GM18505 (cell line): ENCODE measurements around the gene JPT1.

ENCODE experiments used
- ATAC-seq: cut with Tn5 transposase; IDR thresholded peaks from one replicate; pipeline ENCODE4 v1.9.1; 2021; ENCODE audit not compliant: unreplicated experiment
- POLR2A ChIP-seq: IDR thresholded peaks from 4 replicates; pipeline ENCODE4 v1.6.1; 2011; ENCODE audit warnings: borderline replicate concordance; ENCODE audit not compliant: insufficient read depth, insufficient read length; ENCODE audit errors: extremely low read depth

JPT1 gene, protein sequence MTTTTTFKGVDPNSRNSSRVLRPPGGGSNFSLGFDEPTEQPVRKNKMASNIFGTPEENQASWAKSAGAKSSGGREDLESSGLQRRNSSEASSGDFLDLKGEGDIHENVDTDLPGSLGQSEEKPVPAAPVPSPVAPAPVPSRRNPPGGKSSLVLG

DNA sequence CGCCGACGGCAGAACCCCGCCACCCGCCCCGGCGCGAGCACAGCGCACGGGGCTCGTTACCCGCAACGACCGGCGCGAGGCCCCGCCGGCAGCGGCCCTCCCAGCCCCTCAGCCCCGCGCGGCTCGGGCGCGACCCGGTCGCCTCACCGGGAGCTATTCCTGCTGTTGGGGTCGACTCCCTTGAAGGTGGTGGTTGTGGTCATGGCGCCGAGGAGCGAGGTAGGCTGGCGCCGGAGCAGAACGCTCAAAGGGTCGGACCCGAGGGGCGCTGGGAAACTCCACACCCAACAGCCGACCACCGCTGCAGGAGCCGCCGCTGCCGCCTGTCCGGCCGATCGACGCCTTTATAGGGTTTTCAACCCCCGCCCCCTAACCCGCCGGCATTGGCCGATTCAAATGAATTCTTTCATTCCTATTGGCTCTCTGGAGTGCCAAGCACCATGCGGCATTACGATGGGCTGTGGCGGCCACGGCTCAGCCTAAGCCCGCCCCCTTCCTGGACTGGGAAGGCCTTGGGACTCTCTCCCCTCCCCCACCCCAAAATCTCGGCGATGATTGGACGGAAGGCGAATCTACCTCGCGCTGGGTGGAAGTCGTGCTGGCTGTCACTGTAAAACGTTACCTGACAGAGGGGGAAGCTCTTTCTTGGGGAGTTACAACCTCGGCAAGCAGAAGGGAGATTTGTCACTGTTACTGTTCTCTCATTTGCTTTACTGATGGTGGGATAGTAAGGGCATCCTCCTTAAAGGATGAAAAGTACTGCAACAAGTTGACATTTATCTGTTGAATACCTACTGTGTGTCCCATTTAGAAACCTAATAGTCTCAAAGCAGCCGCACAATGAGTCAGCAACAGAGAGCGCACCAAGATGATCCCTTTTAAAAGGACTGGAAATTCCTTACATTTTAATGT, at the start of gene JPT1:
TSS of gene JPT1 (minus strand) at position 318 of the 912 bp plus-strand sequence. CDS start at position 203, 115 bp downstream.
- TF ChIP-seq POLR2A = peak; percentile 100
- peak; percentile 94 for ATAC-seq

DNA sequence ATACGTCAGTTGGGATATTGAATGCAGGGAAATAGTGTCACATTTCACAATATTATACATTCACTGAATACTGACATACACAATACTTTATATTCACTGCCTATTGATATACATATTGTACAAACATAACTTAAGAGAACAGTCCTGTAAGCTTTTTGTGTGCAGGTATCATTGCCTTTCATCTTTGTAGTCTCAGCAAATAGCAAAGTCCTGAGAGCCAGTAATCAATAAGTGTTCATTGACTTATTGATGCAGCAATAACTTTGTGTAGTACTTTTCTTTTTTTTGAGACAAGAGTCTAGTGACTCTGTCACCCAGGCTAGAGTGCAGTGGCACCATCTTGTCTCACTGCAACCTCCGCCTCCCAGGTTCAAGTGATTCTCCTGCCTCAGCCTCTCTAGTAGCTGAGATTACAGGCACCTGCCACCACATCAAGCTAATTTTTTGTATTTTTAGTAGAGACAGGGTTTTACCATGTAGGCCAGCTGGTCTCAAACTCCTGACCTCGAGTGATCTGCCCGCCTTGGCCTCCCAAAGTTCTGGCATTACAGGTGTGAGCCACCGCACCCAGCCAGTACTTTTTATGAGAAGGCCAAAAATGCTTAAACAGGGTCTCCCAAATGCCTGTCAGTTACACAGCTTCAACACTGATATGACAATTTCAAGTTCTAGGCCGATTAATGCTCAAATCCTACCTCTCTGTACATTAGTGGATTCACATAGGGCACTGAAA, 45.7 kb upstream of the JPT1 start:
- no peak for TF ChIP-seq POLR2A
- no peak for ATAC-seq

DNA sequence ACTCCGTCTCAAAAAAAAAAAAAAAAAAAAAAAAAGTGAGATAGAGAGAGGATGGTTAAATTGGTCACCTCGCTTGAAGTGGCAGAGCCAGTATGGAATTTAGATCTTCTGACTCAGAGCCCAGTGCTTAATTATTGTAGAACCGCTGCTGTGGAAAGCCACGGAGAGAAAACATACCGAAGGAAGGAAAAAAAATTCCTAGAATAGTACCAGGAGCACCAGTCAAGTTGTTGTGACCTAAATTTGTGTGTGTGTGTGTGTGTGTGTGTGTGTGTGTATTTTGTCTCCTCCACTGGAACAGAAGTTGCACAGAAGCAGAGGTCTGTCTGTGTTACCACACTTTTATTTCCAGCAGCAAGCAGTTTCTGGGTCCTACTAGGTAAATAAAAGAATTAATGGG, 40.6 kb upstream of the JPT1 start:
- no peak for TF ChIP-seq POLR2A
- ATAC-seq = no peak

DNA sequence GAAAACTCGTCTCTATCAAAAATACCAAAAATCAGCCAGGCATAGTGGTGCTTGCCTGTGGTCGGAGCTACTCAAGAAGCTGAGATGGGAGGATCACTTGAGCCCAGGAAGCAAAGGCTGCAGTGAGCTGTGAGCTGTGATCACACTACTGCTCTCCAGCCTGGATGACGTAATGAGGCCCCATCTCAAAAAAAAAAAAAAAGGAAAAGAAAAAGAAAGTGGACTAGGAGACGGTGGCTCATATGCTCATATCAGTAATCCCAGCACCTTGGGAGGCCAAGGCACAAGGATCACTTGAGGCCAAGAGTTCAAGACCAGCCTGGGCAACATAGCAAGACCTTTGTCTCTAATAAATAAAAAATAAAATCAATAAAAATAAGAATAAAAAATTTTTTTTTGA, 37.3 kb upstream of the JPT1 start:
- TF ChIP-seq POLR2A = no peak
- ATAC-seq = no peak

DNA sequence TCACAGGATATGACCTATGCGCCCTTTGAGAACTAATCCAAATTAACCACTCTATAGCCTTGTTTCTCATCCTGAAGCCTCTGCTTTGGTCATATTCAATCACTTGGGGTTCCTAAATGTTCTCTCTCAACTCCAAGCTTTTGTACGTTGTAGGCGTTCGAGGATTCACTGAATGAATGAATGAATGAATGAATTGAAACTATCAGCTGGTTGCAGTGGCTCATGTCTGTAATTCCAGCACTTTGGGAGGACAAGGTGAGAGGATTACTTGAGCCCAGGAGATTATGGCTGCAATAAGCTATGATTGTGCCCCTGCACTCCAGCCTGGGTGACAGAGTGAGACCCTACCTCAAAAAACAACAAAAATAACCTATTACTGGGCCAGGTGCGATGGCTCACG, 34.3 kb upstream of the JPT1 start:
- TF ChIP-seq POLR2A = no peak
- ATAC-seq = no peak

DNA sequence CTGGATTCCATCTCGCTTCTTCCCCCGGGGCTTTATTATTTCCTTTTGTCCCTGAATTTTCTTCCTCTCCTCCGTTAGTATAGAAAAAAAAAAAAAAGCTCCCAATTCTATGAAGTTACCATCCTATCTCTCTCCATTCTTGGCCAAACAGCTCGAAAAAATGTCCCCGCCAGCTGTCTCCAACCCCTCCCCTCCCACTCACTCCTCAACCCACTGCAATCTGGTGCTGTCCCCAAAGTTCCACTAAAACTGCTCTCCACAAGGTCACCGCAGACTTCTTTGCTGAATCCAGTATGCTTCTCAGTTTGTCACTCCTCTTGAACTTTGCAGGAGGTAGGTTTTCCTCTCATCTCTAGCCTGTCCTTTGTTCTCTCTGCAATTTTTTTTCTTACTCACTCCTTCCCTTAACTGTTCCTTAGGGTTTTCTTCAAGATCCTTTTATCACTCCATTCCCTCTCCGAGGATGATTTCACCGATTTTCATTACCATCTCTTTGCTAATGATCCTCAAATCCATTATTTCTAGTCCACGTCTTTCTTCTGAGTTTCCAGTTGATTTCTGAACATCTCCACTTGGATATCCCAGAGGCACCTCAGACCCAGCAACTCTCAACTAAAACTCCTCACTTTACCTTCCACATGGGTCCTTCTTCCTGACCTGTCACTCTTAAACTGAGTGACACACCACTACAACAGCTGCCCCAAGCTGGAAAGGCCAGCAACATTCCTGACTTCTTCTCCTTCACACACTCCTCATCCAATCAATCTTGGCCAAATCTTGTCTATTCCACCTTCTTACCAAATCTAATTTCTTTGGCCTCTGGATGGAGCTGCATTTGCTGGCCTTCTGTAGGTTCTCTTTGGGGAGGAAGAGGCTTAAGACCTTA, 29.9 kb upstream of the JPT1 start:
- ATAC-seq = no peak
- TF ChIP-seq POLR2A = no peak

DNA sequence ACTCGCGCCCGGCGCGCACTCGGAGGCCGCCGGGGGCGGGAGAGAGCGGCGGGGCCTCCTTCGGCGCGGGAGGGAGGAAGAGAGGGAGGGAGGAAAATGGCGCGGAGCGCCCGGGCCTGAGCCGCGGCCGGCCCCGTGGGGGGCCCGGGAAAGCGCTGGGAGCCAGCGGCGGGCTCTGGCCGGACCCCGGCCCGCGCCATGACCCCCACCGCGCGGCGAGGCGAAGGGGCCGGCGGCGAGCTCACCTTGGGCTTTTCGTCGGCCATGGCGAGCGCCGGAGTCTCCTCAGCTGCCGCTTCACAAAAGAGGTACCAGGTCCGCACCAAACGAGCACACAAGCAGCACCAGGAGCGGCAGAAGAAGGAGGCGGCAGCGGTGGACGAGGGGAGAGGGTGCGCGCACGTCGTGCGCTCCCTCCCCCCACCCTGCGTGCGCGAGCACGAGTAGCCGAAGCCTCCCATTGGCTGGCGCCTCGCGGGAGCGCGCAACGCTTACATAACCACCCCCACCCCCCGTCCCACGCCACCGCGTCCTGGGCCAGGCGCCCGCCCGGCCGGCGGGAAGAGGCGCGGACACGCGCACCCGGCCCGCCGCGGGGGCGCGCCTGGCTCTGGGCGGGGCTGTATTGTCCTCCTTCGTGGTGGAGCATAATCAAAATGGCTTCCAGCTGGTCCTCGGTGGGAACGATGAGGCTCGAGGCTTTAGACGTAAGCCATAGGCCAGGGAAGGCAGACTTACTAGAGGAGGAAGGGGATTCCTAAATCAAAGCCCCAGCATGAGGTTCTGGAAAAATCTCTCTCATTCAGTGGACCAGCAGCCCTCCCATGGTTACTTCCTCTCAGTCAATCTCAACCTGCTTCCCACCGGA, 28.5 kb upstream of the JPT1 start, which contains the start of gene SUMO2:
TSS of gene SUMO2 (minus strand) at position 391 of the 868 bp plus-strand sequence. CDS start at position 266, 125 bp downstream.
- TF ChIP-seq POLR2A = peak; percentile 81
- ATAC-seq = peak; percentile 78

DNA sequence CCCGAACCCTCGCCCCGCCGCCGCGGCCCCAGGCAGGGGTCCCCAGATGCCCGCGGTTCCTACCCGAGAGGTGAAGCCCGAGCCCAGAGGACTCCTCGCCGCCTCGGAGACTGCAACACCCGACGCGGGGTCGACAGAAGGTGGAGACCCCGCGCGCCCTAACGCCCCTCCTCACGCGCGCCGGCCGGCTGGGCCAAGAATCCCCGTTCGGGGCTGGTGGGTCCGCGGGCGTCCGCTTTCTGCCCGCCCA, 27.9 kb upstream of the JPT1 start:
- no peak for TF ChIP-seq POLR2A
- ATAC-seq = peak; percentile 25

DNA sequence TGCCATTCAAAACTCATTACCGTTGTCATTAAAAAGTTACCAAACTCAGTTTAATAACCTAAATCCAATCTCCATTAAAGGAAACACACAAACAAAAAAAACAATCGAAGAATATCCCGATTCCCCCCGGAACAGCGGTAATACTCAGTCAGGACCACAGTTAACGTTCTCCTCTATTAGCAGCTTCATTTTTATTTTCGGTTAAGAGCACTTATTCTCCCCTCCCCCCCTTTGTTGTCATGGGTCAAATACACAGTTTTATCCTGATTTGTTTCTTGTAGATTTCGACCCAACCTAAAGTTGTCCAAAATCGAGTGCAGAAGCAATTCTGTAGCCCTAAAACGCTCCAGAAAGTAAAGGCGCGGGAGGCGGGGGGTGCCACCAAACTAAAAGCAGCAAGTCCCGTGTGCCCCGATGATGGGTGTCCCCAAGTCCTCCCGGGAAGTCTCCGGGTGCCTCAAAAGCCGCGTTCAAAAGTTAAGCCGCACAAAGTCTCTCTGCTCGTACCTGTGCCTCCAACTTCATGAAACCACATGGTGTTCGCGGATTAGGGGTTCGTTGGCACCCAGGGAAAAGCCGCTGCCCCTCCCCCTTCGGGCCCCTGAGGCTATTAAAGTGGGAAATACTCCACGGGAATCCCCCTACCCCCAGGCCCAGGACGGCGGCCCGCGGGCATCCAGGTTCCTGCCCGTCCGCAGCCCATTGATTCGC, 27.5 kb upstream of the JPT1 start:
- TF ChIP-seq POLR2A = no peak
- no peak for ATAC-seq

DNA sequence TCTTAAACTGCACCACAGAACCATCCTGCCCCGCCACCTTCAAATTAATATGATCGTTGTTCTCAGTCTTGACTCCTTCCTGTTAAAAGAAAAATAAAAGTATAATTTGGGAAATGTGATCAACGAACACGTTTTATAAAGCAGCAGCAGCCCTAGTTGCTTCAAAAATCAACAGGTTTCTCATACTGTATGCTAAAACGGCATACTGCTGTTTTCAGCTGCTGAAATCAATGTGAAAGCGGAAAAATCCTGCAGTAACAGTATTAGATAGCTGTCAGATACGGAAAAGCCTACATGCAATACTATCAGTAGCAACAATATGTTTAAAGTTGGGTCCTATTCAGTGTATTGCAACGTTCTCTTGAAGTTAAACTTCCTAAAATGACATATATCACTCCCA, 26.8 kb upstream of the JPT1 start:
- ATAC-seq = no peak
- TF ChIP-seq POLR2A = no peak

DNA sequence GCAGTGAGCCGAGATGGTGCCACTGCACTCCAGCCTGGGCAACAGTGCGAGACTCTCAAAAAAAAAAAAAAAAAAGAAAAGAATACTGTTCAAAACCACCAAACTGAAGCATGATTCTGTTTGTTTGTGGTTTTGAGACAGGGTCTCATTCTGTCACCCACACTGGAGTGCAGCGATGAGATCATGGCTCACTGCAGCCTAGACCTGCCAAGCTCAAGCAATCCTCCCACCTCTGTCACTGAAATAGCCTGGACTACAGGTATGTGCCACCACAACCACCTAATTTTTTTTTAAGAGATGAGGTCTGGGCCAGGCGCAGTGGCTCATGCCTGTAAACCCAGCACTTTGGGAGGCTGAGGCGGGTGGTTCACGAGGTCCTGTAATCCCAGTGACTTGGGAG, 24.1 kb upstream of the JPT1 start:
- no peak for TF ChIP-seq POLR2A
- no peak for ATAC-seq
